GM03348 (cell line): ENCODE measurements around the gene LIMCH1.
"Not testable (repeated sequence)": the region's sequence is repeated elsewhere in the genome, so short reads cannot be mapped to it uniquely, and the experiment has no call there.

Source experiments
- DNase-seq: peaks from one replicate; pipeline ENCODE4 v3.0.0; 2012; ENCODE audit warnings: low spot score

The LIMCH1 gene

GRCh38 chr4:41643331-41643730 lies 105.4 kb downstream of the LIMCH1 start:
- no peak for DNase-seq

DNA sequence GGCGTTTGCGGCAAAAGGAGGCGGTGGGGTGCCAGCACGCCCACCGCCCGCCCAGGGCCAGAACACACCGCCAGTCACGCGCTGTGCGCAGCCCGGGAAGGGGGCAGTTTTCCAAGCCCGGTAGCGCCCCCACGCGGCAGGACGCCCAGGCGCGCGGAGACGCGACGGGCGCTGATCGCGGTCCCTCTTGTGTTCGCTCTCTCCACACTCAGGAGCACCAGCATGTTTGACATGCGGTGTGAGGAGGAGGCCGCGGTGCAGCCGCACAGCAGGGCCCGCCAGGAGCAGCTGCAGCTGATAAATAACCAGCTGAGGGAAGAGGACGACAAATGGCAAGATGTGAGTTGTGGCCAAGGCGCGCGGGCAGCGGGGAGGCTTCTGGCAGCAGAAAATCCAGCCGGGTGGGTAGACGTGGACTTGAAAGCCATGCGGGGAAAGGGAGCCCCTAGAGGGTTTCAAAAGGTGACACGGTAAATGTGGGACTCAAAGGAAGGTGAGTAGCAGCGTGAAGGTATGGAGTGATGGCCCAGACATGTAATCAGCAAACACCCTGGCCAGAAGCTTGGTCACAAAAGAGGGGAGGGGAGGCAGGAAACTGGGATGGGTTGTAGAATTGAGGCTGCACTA lies 106.4 kb downstream of the LIMCH1 start:
- DNase-seq: peak; percentile 69

DNA sequence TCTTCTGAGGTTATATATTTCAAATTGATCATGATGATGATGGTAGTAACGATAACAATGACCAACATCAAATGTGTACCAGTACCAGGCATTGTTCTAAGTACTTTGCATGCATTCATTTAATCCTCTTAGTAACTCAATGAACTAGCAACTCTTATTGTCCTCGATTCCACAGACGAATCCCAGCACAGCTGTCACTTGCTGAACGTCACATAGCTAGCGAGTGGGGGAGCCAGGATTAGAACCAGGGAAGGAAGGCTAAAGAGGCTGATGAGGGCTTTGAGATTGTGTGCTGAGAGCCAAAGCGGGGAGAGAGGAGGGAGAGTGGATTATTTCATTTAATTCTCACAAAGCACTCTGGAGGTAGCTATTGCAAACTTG lies 106.9 kb downstream of the LIMCH1 start:
- DNase-seq: no peak

DNA sequence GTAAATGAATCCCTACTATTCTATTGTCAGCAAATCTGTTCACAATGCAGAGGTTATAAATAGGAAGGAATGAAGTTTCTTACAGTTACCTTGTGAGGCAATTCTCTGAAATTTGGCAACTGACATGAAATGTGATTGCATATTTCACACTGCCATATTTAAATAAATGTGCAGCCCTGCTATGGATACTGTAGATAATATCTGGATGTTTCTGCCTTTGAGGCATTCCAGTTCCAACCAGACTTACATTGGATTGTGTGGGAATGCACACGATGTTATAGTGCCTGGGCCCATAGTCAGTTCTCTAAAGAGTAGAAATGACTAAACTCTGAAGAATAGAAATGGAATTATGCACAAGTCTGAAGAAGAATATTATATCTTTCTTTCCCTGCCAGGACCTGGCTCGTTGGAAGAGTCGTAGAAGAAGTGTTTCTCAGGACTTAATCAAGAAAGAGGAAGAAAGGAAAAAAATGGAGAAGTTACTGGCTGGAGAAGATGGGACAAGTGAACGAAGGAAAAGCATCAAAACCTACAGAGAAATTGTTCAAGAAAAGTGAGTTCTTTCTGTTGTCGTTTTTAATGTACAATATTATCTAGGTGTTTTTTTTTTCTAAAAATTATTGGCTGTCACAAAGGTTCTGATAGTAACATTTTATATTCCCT lies 107.9 kb downstream of the LIMCH1 start:
- DNase-seq: no peak

DNA sequence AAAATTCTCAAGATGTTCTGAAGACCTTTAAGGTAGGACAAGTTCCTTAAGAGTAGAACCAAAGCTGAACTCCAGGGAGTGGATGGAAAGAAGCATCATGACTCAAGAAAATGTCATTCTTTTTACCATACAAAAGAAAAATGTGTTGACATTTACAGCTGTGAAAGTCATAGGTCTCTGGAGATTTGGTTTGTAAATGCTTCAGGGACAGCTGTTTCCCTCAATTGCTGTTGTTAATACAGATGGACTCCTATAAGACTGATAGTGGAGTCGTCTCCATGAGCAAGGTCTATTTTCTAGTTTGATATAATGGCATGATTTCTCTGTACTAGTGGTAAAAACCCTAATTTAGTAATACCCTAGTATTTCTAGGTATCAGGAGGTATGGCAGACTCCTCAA lies 108.9 kb downstream of the LIMCH1 start:
- DNase-seq: no peak

- DNase-seq: no peak
These were observed 109.4 kb downstream of the LIMCH1 start for GRCh38 chr4:41647383-41647782.

DNA sequence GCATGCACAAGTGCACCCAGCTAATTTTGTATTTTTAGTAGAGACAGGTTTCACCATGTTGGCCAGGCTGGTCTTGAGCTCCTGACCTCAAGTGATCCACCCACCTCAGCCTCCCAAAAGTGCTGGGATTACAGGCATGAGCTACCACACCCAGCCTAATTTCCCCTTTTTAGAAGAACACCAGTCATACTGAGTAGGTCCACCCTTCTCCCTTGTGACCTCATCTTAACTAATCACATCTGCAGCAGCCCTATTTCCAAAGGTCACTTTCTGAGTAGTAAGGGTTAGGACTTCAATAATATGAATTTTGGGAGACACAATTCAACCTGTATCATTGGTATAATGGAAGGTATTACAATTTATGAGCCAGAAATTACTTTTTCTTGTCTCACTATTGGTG lies 113.2 kb downstream of the LIMCH1 start:
- not testable (repeated sequence) for DNase-seq

GRCh38 chr4:41652971-41653370 lies 115.0 kb downstream of the LIMCH1 start:
- no peak for DNase-seq

DNA sequence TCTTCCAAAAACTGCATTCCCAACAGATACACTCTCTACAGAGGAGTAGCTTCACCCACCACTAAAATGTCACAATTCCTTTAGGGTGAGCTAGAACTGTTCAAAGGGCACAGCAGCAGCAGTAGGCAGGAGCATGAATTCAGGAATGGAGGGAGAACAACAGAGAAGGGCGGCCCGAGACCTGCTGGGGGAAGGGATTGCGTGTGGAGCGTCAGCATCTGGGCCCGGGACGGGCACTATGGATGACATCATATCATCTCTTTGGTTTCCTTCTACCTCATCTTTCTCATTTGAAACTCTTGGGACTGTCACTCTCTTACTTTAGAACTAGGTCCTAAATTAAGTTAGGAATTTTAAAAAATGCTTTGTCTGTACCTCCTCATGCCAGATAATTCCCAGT lies 115.6 kb downstream of the LIMCH1 start:
- no peak for DNase-seq

DNA sequence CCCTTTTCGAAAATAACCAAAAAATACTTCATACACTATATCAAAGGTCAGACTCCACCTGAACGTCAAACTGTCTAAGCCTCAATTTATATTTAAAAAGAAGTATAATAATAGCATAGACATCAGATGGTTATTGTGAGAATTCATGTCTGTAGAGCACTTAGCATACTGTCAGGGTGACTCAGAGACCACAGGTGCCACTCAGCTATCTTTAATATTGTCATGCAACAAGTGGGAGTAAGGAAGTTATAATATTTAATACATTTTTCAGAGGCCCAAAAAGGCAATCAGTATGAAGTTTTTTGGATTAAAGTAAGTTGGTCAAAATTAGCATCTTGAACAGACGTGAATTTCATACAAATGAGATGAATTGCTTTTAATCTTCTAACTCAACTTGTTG lies 117.2 kb downstream of the LIMCH1 start:
- DNase-seq: peak; percentile 52

- DNase-seq: no peak
These were observed 118.1 kb downstream of the LIMCH1 start for GRCh38 chr4:41656106-41656505.

- no peak for DNase-seq
These were observed 118.9 kb downstream of the LIMCH1 start for GRCh38 chr4:41656572-41657520.

DNA sequence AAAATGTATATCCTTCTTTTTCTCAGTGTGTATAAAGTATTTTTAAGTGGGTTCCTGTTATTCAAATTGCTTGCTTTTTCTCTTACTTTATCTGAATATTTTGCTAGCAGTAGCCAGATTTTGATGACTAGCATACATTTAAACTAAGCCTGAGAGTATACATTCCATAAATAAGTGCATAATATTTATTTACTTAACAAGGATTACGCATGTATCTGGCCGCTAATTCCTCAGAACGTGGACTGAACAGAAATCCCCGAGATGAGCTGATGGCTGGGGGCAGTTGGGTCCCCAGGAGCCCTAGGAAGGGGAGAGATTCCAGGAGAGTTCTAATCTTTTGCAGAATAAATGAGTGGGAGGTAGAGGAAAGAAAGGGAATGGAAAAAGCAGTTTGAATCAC lies 119.6 kb downstream of the LIMCH1 start:
- no peak for DNase-seq

- no peak for DNase-seq
These were observed 120.2 kb downstream of the LIMCH1 start for GRCh38 chr4:41658163-41658562.

DNA sequence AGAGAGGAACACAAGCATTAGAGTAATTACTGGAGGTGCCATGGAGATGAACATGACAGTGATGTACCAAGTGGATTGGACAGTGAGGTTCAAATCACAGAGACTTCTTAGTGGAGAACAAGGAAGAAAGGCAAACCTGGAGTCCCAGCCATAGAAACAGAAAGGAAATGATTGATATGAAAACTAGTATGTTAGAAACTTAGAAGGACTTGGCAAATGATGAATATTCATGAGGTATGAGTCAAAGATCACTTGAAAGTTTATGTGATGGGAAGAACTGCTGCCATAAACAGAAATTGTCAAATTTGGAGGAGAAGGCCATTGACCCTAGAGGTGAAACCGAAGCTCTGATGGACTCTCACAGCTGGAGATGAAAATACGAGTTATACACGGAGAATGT lies 122.4 kb downstream of the LIMCH1 start:
- no peak for DNase-seq

GRCh38 chr4:41661442-41662076 lies 123.6 kb downstream of the LIMCH1 start:
- peak; percentile 75 for DNase-seq

DNA sequence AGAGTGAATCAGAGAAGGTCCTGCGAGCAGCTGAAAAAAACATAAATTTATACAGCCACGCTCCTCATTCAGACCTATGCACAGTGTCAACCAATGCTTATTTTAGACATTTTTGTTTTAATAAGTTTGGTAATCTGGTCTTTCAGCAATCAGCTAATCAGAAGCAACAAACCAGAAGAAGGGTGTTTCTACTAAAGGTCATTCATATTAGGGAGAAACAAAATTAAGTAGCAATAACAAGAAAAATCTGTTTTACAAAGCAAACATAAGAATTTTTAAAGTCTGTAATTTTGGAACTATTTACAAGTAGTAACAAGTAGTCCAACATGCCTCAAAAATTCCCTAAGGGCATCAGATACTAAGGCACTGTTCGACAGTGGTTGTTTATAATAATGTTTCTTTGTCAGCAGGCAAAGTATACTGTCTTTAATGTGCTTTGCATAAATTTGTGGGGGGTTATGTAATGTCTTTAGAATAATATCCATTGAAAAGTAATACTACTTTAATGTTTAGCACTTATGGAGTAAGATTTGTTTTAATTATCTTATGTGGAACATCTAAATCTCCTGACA lies 127.8 kb downstream of the LIMCH1 start:
- no peak for DNase-seq

- DNase-seq: no peak
These were observed 130.1 kb downstream of the LIMCH1 start for GRCh38 chr4:41668024-41668423.

DNA sequence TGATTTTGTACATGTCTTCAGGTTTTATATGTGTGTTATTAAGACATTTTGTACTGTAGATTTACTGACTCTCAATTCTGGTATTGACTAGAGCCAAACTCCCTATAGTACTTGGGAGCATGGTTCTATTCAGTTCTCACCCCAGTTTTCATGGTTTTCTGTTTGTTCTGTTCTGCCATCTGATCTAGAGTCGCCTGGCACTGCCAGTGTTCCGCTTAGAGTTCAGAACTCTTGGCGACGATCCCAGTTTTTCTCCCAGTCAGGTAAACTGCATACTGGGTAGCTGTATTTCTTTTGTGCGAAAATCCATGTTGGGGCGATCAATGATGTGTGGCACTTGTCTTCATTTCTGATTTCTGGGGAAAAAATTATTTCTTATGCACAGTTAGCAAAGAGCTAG lies 132.6 kb downstream of the LIMCH1 start:
- DNase-seq: no peak

GRCh38 chr4:41670982-41671381 lies 133.0 kb downstream of the LIMCH1 start:
- DNase-seq: no peak

DNA sequence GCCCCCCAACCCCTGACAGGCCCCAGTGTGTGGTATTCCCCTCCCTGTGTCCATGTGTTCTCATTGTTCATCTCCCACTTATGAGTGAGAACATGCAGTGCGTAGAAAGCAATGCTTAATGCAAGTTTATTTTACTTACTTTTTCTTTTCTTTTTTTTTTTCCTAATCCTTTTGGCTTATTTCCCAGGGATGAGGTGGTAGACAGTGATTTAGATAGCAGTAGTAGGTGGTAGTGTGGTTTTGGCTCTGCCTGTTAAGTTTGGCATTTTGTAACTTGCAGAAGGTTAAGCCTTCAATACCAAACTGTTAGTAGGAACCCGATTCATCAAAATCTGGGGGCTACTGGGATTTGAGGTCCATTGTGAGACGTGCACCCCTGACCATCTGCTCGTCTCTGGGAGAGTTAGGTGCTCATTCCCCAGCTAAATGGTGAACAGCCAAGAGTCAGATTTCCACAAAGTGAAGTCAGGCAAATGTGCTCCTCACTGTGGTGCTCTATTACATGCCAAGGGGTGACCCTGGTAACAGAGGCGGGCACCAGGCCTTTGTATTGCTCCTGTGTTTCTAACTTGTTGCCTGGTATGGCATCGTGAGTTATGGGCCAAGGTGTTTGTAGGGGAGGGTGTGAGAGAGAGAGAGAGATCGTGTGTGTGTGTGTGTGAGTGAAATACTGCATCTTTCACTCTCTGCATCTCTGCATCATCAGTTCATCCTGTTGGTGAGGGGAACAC lies 140.3 kb downstream of the LIMCH1 start:
- DNase-seq: peak; percentile 34
